HEK293 (cell line): Measurements from ENCODE around the gene TRNP1.

Experiments
- CTCF ChIA-PET: fragments of 350-600 bp; formaldehyde crosslinking; extraction: SDS; loops from one replicate; lab custom pipeline; 2021; ENCODE audit warnings: antibody characterized with exemption; lab: Yijun Ruan, JAX
- POLR2A ChIA-PET: fragments of 300-600 bp; formaldehyde crosslinking; extraction: SDS; loops from one replicate; lab custom pipeline; 2020; ENCODE audit warnings: antibody characterized with exemption, inconsistent platforms; lab: Yijun Ruan, JAX
- H3K27ac ChIP-seq: fragments of 200-500 bp; sonication (Bioruptor generic); 2 replicates; pipeline ENCODE4 v1.5.1; 2014; ENCODE audit warnings: low read depth, low read length, control low read depth, inconsistent platforms; ENCODE audit errors: extremely low read depth
- H3K36me3 ChIP-seq, 2 experiments: fragments of 200-500 bp in 1 of 2; sonication (Bioruptor generic) in 1 of 2; 1 replicate in 1 of 2; 2 replicates in 1 of 2; pipeline ENCODE4 v1.5.1; 2014 to 2017; ENCODE audit warnings: inconsistent platforms in 2 of 2, low read length in 2 of 2; ENCODE audit not compliant: control insufficient read depth in 2 of 2, insufficient read depth in 1 of 2
- H3K4me1 ChIP-seq: fragments of 200-500 bp; sonication (Bioruptor generic); 2 replicates; pipeline ENCODE4 v1.5.1; 2014; ENCODE audit warnings: mild to moderate bottlenecking, low read length, inconsistent platforms; ENCODE audit not compliant: control insufficient read depth, insufficient read depth
- H3K4me3 ChIP-seq: 2 replicates; pipeline ENCODE4 v1.5.1; 2011; ENCODE audit warnings: low read depth, mild to moderate bottlenecking, control low read depth, low read length, moderate library complexity
- H3K9me3 ChIP-seq: fragments of 200-500 bp; sonication (Bioruptor generic); 2 replicates; pipeline ENCODE4 v1.5.1; 2014; ENCODE audit warnings: low read depth, low read length, inconsistent platforms; ENCODE audit not compliant: control insufficient read depth, insufficient read depth
- BCL6B ChIP-seq: fragments of 450-650 bp; formaldehyde crosslinking; IDR thresholded peaks from 2 replicates; pipeline ENCODE4 v1.5.1; 2017; ENCODE audit warnings: missing biosample characterization, missing genetic modification characterization
- KLF17 ChIP-seq: fragments of 450-650 bp; formaldehyde crosslinking; IDR thresholded peaks from 2 replicates; pipeline ENCODE4 v1.5.1; 2016; ENCODE audit warnings: missing biosample characterization, missing genetic modification characterization
- MEIS1 ChIP-seq: sonication (generic); formaldehyde crosslinking; IDR thresholded peaks from 2 replicates; pipeline ENCODE4 v1.8.1; 2022; ENCODE audit warnings: missing genetic modification reagents, mild to moderate bottlenecking, borderline replicate concordance
- OSR2 ChIP-seq: fragments of 450-650 bp; formaldehyde crosslinking; IDR thresholded peaks from 2 replicates; pipeline ENCODE4 v1.5.1; 2016; ENCODE audit warnings: missing biosample characterization, missing genetic modification characterization
- ZBTB10 ChIP-seq: fragments of 450-650 bp; formaldehyde crosslinking; IDR thresholded peaks from 2 replicates; pipeline ENCODE4 v1.5.1; 2016; ENCODE audit warnings: missing biosample characterization, missing genetic modification characterization
- ZBTB11 ChIP-seq: fragments of 450-650 bp; formaldehyde crosslinking; conservative IDR thresholded peaks from 2 replicates; pipeline ENCODE4 v1.5.1; 2016; ENCODE audit warnings: low read depth, missing biosample characterization, missing genetic modification characterization
- ZFHX2 ChIP-seq: fragments of 450-650 bp; formaldehyde crosslinking; conservative IDR thresholded peaks from 2 replicates; pipeline ENCODE4 v1.5.1; 2016; ENCODE audit warnings: missing biosample characterization, missing genetic modification characterization
- ZNF121 ChIP-seq: fragments of 450-650 bp; formaldehyde crosslinking; IDR thresholded peaks from 2 replicates; pipeline ENCODE4 v1.5.1; 2016; ENCODE audit warnings: missing biosample characterization, missing genetic modification characterization
- ZNF350 ChIP-seq: fragments of 450-650 bp; formaldehyde crosslinking; IDR thresholded peaks from 2 replicates; pipeline ENCODE4 v1.5.0; 2017; ENCODE audit warnings: missing biosample characterization, mild to moderate bottlenecking, missing genetic modification characterization
- ZNF362 ChIP-seq: fragments of 450-650 bp; formaldehyde crosslinking; IDR thresholded peaks from 2 replicates; pipeline ENCODE4 v1.5.1; 2016; ENCODE audit warnings: missing biosample characterization, missing genetic modification characterization
- ZNF366 ChIP-seq: fragments of 450-650 bp; formaldehyde crosslinking; conservative IDR thresholded peaks from 2 replicates; pipeline ENCODE4 v1.5.1; 2016; ENCODE audit warnings: missing biosample characterization, missing genetic modification characterization
- ZNF518A ChIP-seq: fragments of 450-650 bp; formaldehyde crosslinking; conservative IDR thresholded peaks from 2 replicates; pipeline ENCODE4 v1.5.1; 2016; ENCODE audit warnings: low read depth, missing biosample characterization, missing genetic modification characterization
- ZNF530 ChIP-seq: fragments of 450-650 bp; formaldehyde crosslinking; IDR thresholded peaks from 2 replicates; pipeline ENCODE4 v1.5.1; 2016; ENCODE audit warnings: low read depth, missing biosample characterization, missing genetic modification characterization
- ZNF561 ChIP-seq: fragments of 450-650 bp; IDR thresholded peaks from 2 replicates; pipeline ENCODE4 v1.5.1; 2018; ENCODE audit warnings: missing biosample characterization, missing genetic modification characterization, borderline replicate concordance
- ZNF571 ChIP-seq: fragments of 450-650 bp; formaldehyde crosslinking; IDR thresholded peaks from 2 replicates; pipeline ENCODE4 v1.5.0; 2017; ENCODE audit warnings: missing biosample characterization, missing genetic modification characterization
- ZNF580 ChIP-seq: fragments of 450-650 bp; formaldehyde crosslinking; IDR thresholded peaks from 2 replicates; pipeline ENCODE4 v1.5.1; 2016; ENCODE audit warnings: missing biosample characterization, missing genetic modification characterization
- ZNF654 ChIP-seq: fragments of 450-650 bp; formaldehyde crosslinking; IDR thresholded peaks from 2 replicates; pipeline ENCODE4 v1.5.1; 2016; ENCODE audit warnings: low read depth, missing biosample characterization, missing genetic modification characterization
- ZNF664 ChIP-seq: fragments of 450-650 bp; formaldehyde crosslinking; IDR thresholded peaks from 2 replicates; pipeline ENCODE4 v1.5.1; 2016; ENCODE audit warnings: missing biosample characterization, missing genetic modification characterization
- ZNF677 ChIP-seq: fragments of 450-650 bp; IDR thresholded peaks from 2 replicates; pipeline ENCODE4 v1.5.0; 2018; ENCODE audit warnings: missing biosample characterization, mild to moderate bottlenecking, missing genetic modification characterization, moderate library complexity
- ZNF692 ChIP-seq: fragments of 450-650 bp; formaldehyde crosslinking; IDR thresholded peaks from 2 replicates; pipeline ENCODE4 v1.5.1; 2016; ENCODE audit warnings: missing biosample characterization, missing genetic modification characterization

The TRNP1 gene

GRCh38 chr1:26957306-26957705 is 36.2 kb upstream of the TRNP1 start (continued):
- no peak for TF ChIP-seq ZNF664 (tag by site-specific recombination)
- no peak for TF ChIP-seq ZNF350 (tag by site-specific recombination)
- no peak for TF ChIP-seq BCL6B (tag by site-specific recombination)
- TF ChIP-seq ZNF530 = no peak
- TF ChIP-seq OSR2 (tag by site-specific recombination) = no peak
- TF ChIP-seq ZBTB10 = no peak
- TF ChIP-seq KLF17 (tag by site-specific recombination) = no peak

- Histone ChIP-seq H3K4me3 (peak overlapping the region; percentile 58), H3K36me3 (no peaks in the 10 kb centered on the region), H3K27ac (no peak overlapping the region; the same call in 1 of the 2 replicates), H3K9me3 (no peaks in the 10 kb centered on the region), H3K4me1 (no peaks in the 10 kb centered on the region; the same call in 1 of the 2 replicates)
- ChIA-PET CTCF (interaction anchor here (0.7 to 1.5 kb wide), 2 partner anchors 26 to 86 kb away, joined by 3 to 4 read pairs; no protein-coding TSS in a partner anchor), POLR2A (interaction anchor here (0.5 kb wide), 1 partner anchor 135 kb away, joined by 3 read pairs; no protein-coding TSS in a partner anchor)
- no peak for TF ChIP-seq ZNF561 (tag by site-specific recombination)
- no peak for TF ChIP-seq ZBTB11
- no peak for TF ChIP-seq ZNF654
- no peak for TF ChIP-seq ZNF366
- no peak for TF ChIP-seq MEIS1 (CRISPR knock-in tag)
- TF ChIP-seq ZNF518A (tag by site-specific recombination) = no peak
- no peak for TF ChIP-seq ZNF692 (tag by site-specific recombination)
- no peak for TF ChIP-seq ZNF580 (tag by site-specific recombination)
- TF ChIP-seq ZFHX2 = no peak
- no peak for TF ChIP-seq ZNF121 (tag by site-specific recombination)
- no peak for TF ChIP-seq ZNF677 (tag by site-specific recombination)
- TF ChIP-seq ZNF571 = no peak
- no peak for TF ChIP-seq ZNF362 (tag by site-specific recombination)
Observed at GRCh38 chr1:26959270-26959669, 34.2 kb upstream of the TRNP1 start.
